Measurements from ENCODE around the gene BNC1. TPM values are rescaled to one million over a fixed set of nuclear protein-coding genes. Genes with fewer than 3 reads are reported as not detected.
"Not testable (repeated sequence)": the region's sequence is repeated elsewhere in the genome, so short reads cannot be mapped to it uniquely, and the experiment has no call there.

Gene BNC1
- total and polyA plus RNA-seq, 11 donors = 0.08 to 24.5 (median 0.17) TPM; not detected in 2

- Histone ChIP-seq H3K9me3 (no peaks in the 10 kb centered on the region), H3K27ac (no peak overlapping the region), H3K36me3 (no peaks in the 10 kb centered on the region), H3K4me1 (no peaks in the 10 kb centered on the region), H3K4me3 (no peak overlapping the region), H3K27me3 (no peaks in the 10 kb centered on the region)
- DNase-seq (no peak), ATAC-seq (no peak)
- intact Hi-C loops (cut with DNase I) = no loop called here
- TF ChIP-seq CTCF (IDR thresholded peaks at IDR 0.05) (no peak), POLR2A (IDR thresholded peaks at IDR 0.05) (no peak)
- 93 to 96% (median 93%) methylated on average over 21 of the region's 21 CpGs for WGBS, 4 donors
Observed at GRCh38 chr15:83230242-83230641, 54.2 kb downstream of the BNC1 start.

GRCh38 chr15:83225449-83225848 is 59.0 kb downstream of the BNC1 start:
- TF ChIP-seq POLR2A (IDR thresholded peaks at IDR 0.05) (no peak), CTCF (IDR thresholded peaks at IDR 0.05) (no peak)
- 78 to 82% (median 79%) methylated on average over 9 of the region's 9 CpGs for whole genome bisulfite sequencing, 4 donors
- Histone ChIP-seq H3K36me3 (no peaks in the 10 kb centered on the region), H3K4me3 (peak overlapping the region in 1 of 12 donors; percentile 23), H3K27me3 (no peaks in the 10 kb centered on the region), H3K27ac (no peak overlapping the region), H3K9me3 (peaks cover 0 to 6% (median 0%) of the 10 kb centered on the region in 12 donors), H3K4me1 (no peaks in the 10 kb centered on the region)
- no peak for ATAC-seq
- no peak for DNase-seq
- intact Hi-C loops (cut with DNase I) = no loop called here

- intact Hi-C loops (cut with DNase I); H3K27ac ChIP-seq; H3K4me3 ChIP-seq; H3K4me1 ChIP-seq; ATAC-seq; H3K27me3 ChIP-seq; H3K9me3 ChIP-seq; DNase-seq; H3K36me3 ChIP-seq: not testable (repeated sequence)
- WGBS, 4 donors = 95 to 99% (median 97%) methylated on average over 8 to 9 of the region's 9 CpGs
Observed at GRCh38 chr15:83221781-83222180, 62.7 kb downstream of the BNC1 start.

- ATAC-seq = no peak
- peaks cover 0 to 14% (median 0%) of the 10 kb centered on the region in 12 donors for H3K9me3 ChIP-seq
- intact Hi-C loops (cut with DNase I) = no loop called here
- TF ChIP-seq POLR2A (IDR thresholded peaks at IDR 0.05) (no peak), CTCF (IDR thresholded peaks at IDR 0.05) (no peak)
- H3K36me3 ChIP-seq = no peaks in the 10 kb centered on the region
- no peaks in the 10 kb centered on the region for H3K27me3 ChIP-seq
- no peak overlapping the region for H3K27ac ChIP-seq
- WGBS, 4 donors = 94 to 96% (median 95%) methylated on average over 1 of the region's 1 CpG
- no peak overlapping the region for H3K4me3 ChIP-seq
- H3K4me1 ChIP-seq = no peaks in the 10 kb centered on the region
- DNase-seq = no peak
Observed at GRCh38 chr15:83219026-83219425, 65.4 kb downstream of the BNC1 start.

GRCh38 chr15:83215306-83215705 is 69.2 kb downstream of the BNC1 start:
- 98 to 99% (median 98%) methylated on average over 2 of the region's 2 CpGs for WGBS, 4 donors
- no peaks in the 10 kb centered on the region for H3K36me3 ChIP-seq
- no peak overlapping the region for H3K4me3 ChIP-seq
- intact Hi-C loops (cut with DNase I) = no loop called here
- DNase-seq (no peak), ATAC-seq (no peak)
- peaks cover 0 to 7% (median 0%) of the 10 kb centered on the region in 12 donors for H3K9me3 ChIP-seq
- no peaks in the 10 kb centered on the region for H3K27me3 ChIP-seq
- TF ChIP-seq CTCF (IDR thresholded peaks at IDR 0.05) (no peak), POLR2A (IDR thresholded peaks at IDR 0.05) (no peak)
- no peaks in the 10 kb centered on the region for H3K4me1 ChIP-seq
- no peak overlapping the region for H3K27ac ChIP-seq

All from heart left ventricle (tissue), 16 donors.